RWPE1 (cell line): ENCODE measurements around the gene AHCY.
"Not testable (repeated sequence)": the region's sequence is repeated elsewhere in the genome, so short reads cannot be mapped to it uniquely, and the experiment has no call there.

ENCODE experiments used
- CTCF ChIA-PET: fragments of 350-600 bp; sonication (Branson Sonifier 250); formaldehyde crosslinking; extraction: SDS; loops from one replicate; lab custom pipeline; 2021; lab: Yijun Ruan, JAX
- POLR2A ChIA-PET: fragments of 400-600 bp; formaldehyde crosslinking; extraction: SDS; loops from one replicate; lab custom pipeline; 2020; ENCODE audit warnings: antibody characterized with exemption; ENCODE audit not compliant: low non-redundant PET; lab: Yijun Ruan, JAX
- DNase-seq: peaks from one replicate; pipeline ENCODE4 v3.0.0; 2012; ENCODE audit warnings: low spot score
- H3K27ac ChIP-seq: fragments of 450-650 bp; 2 replicates; pipeline ENCODE4 v1.5.1; 2017
- TF ChIP-seq, protein P1 (sequence below): fragments of 450-650 bp; conservative IDR thresholded peaks from 2 replicates; pipeline ENCODE4 v1.5.1; 2017; ENCODE audit warnings: low read depth, mild to moderate bottlenecking

The AHCY gene

DNA sequence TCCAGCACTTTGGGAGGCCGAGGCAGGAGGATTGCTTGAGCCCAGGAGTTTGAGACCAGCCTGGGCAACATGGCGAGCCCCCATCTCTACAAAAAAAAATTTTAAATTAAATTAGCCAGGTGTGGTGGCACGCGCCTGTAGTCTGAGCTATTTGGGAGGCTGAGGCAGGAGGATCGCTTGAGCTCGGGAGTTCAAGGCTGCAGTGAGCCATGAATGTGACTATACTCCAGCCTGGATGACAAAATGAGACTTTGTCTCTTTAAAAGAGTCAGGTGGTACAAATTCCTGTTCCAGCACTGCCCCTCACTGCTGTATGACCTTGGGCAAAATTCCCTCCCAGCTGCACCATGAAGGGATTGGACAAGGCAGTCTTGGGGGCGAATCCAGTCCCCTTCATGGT, 28.5 kb downstream of the AHCY start:
- ChIA-PET POLR2A (no interaction called here), CTCF (interaction anchor here (0.7 to 1.5 kb wide), 3 partner anchors 11 to 84 kb away, joined by 3 to 6 read pairs (median 4); no protein-coding TSS in a partner anchor)
- no peak for DNase-seq
- H3K27ac ChIP-seq, result no peak overlapping the region
- TF ChIP-seq, protein P1, sequence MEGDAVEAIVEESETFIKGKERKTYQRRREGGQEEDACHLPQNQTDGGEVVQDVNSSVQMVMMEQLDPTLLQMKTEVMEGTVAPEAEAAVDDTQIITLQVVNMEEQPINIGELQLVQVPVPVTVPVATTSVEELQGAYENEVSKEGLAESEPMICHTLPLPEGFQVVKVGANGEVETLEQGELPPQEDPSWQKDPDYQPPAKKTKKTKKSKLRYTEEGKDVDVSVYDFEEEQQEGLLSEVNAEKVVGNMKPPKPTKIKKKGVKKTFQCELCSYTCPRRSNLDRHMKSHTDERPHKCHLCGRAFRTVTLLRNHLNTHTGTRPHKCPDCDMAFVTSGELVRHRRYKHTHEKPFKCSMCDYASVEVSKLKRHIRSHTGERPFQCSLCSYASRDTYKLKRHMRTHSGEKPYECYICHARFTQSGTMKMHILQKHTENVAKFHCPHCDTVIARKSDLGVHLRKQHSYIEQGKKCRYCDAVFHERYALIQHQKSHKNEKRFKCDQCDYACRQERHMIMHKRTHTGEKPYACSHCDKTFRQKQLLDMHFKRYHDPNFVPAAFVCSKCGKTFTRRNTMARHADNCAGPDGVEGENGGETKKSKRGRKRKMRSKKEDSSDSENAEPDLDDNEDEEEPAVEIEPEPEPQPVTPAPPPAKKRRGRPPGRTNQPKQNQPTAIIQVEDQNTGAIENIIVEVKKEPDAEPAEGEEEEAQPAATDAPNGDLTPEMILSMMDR, result no peak

DNA sequence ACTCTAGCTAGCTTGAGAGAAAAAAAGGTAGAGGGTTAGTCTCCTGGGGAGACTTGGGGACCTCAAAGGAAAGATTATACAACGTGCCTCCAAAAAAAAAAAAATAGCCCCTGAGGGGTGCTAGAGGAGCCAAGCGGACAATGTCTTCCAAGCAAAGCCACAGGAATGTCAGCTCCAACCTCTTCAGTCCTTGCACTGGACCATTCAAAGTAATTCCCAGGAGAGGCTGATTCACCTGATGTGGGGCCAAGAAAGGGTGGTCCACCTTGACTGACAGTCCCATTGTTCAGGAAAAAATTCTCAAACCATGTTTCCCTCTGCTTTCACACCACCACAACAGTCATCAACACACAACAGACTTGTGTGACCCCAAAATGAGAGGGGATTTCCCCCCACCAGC, 31.2 kb downstream of the AHCY start:
- no peak overlapping the region for H3K27ac ChIP-seq
- ChIA-PET CTCF (interaction anchor here (0.7 kb wide), 1 partner anchor 9 kb away, joined by 4 read pairs; no protein-coding TSS in a partner anchor), POLR2A (interaction anchor here (0.7 kb wide), 1 partner anchor 10 kb away, joined by 3 read pairs; no protein-coding TSS in a partner anchor)
- TF ChIP-seq, protein P1, result no peak
- peak; percentile 42 for DNase-seq

GRCh38 chr20:34269996-34270627, 33.0 kb downstream of the AHCY start:
- no peak overlapping the region for H3K27ac ChIP-seq
- ChIA-PET CTCF (interaction anchor here (0.6 to 1.0 kb wide), 3 partner anchors 9 to 79 kb away, joined by 3 to 6 read pairs (median 3); no protein-coding TSS in a partner anchor), POLR2A (interaction anchor here (0.6 to 0.7 kb wide), 2 partner anchors 80 to 307 kb away, joined by 4 to 12 read pairs; no protein-coding TSS in a partner anchor)
- TF ChIP-seq, protein P1, result no peak
- DNase-seq, result no peak

GRCh38 chr20:34268851-34269636, 34.1 kb downstream of the AHCY start:
- peak overlapping the region; percentile 1; the same call in 1 of the 2 replicates for H3K27ac ChIP-seq
- ChIA-PET POLR2A (interaction anchor here (0.6 kb wide), 1 partner anchor 79 kb away, joined by 4 read pairs; no protein-coding TSS in a partner anchor), CTCF (interaction anchor here (0.7 to 2.3 kb wide), 3 partner anchors 14 to 139 kb away, joined by 3 to 8 read pairs (median 6); no protein-coding TSS in a partner anchor)
- DNase-seq, result no peak
- TF ChIP-seq, protein P1, result no peak

- no peak overlapping the region for H3K27ac ChIP-seq
- TF ChIP-seq, protein P1, result no peak
- ChIA-PET CTCF (interaction anchor here (0.6 to 2.3 kb wide), 2 partner anchors 13 to 1935 kb away, joined by 6 to 8 read pairs; no protein-coding TSS in a partner anchor), POLR2A (no interaction called here)
- DNase-seq, result no peak
Measured at GRCh38 chr20:34268145-34268544, 35.0 kb downstream of the AHCY start.

- no peak for DNase-seq
- no peak overlapping the region for H3K27ac ChIP-seq
- TF ChIP-seq, protein P1, result no peak
- ChIA-PET POLR2A (no interaction called here), CTCF (no interaction called here)
Measured at GRCh38 chr20:34264141-34264540, 39.0 kb downstream of the AHCY start.

DNA sequence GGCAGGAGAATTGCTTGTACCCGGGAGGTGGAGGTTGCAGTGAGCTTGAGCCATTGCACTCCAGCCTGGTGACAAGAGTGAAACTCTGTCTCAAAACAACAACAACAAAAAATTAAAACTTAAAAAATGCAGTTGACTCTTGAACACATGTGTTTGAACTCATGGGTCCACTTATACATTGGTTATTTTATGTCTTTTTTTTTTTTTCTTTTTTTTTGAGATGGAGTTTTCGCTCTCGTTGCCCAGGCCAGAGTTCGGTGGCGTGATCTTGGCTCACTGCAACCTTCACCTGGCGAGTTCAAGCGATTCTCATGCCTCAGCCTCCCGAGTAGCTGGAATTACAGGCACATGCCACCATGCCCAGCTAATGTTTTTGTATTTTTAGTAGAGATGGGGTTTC, 39.7 kb downstream of the AHCY start:
- not testable (repeated sequence) for DNase-seq, H3K27ac ChIP-seq
- POLR2A ChIA-PET, result interaction anchor here (0.7 kb wide), 1 partner anchor 443 kb away, joined by 5 read pairs; no protein-coding TSS in a partner anchor
- CTCF ChIA-PET, result interaction anchor here (1.2 kb wide), 1 partner anchor 72 kb away, joined by 7 read pairs; no protein-coding TSS in a partner anchor
